CD14-positive monocyte (primary cell): ENCODE data around the gene ANGPTL2. TPM values are rescaled to one million over a fixed set of nuclear protein-coding genes. Genes with fewer than 3 reads are reported as not detected.

Source experiments
- DNase-seq, 3 donors: peaks; one replicate each; pipeline ENCODE4 v3.0.0-alpha.2; 2011 to 2022
- H2AFZ ChIP-seq: 2 replicates; pipeline ENCODE4 v1.6.0; 2012; ENCODE audit warnings: mild to moderate bottlenecking, low read depth, low read length, inconsistent platforms; ENCODE audit not compliant: insufficient read depth, poor library complexity, severe bottlenecking
- H3K27ac ChIP-seq, 2 donors: 1 replicate in 1 of 2; 2 replicates in 1 of 2; pipeline ENCODE4 v1.5.1; 2012 to 2013; ENCODE audit warnings: low read length in 2 of 2, control low read depth in 1 of 2, inconsistent platforms in 1 of 2, low read depth in 1 of 2, mild to moderate bottlenecking in 1 of 2
- H3K27me3 ChIP-seq, 2 donors: one replicate each; pipeline versions ENCODE4 v1.6.0 to v1.6.1; 2011 to 2013; ENCODE audit warnings: low read length in 2 of 2; ENCODE audit not compliant: control insufficient read depth in 2 of 2, insufficient read depth in 2 of 2
- H3K36me3 ChIP-seq, 2 donors: replicated peaks in 1 of 2; 1 replicate in 1 of 2; 2 replicates in 1 of 2; pipeline versions ENCODE4 v1.5.1 to v1.6.1; 2012 to 2013; ENCODE audit warnings: low read length in 2 of 2, control low read depth in 1 of 2, inconsistent platforms in 1 of 2, mild to moderate bottlenecking in 1 of 2; ENCODE audit not compliant: insufficient read depth in 2 of 2, control insufficient read depth in 1 of 2
- H3K4me1 ChIP-seq, 2 donors: 1 replicate in 1 of 2; 2 replicates in 1 of 2; pipeline versions ENCODE4 v1.5.1 to v1.6.1; 2012 to 2013; ENCODE audit warnings: low read length in 2 of 2, control low read depth in 1 of 2, inconsistent platforms in 1 of 2, mild to moderate bottlenecking in 1 of 2, moderate library complexity in 1 of 2; ENCODE audit not compliant: insufficient read depth in 2 of 2, control insufficient read depth in 1 of 2
- H3K4me2 ChIP-seq: replicated peaks from 2 replicates; pipeline ENCODE3; 2012; ENCODE audit warnings: low read length, moderate library complexity, mild to moderate bottlenecking; ENCODE audit not compliant: poor library complexity, severe bottlenecking; ENCODE audit errors: extremely low read depth
- H3K4me3 ChIP-seq, 3 experiments: fragments of 200-600 bp in 1 of 3; sonication (generic) in 1 of 3; replicated peaks in 1 of 3; 1 replicate in 2 of 3; 2 replicates in 1 of 3; pipeline ENCODE4 v1.5.1; 2011 to 2013; ENCODE audit warnings: low read length in 3 of 3, mild to moderate bottlenecking in 3 of 3, control low read depth in 2 of 3, low read depth in 2 of 3, inconsistent platforms in 1 of 3, moderate library complexity in 1 of 3
- H3K79me2 ChIP-seq: 2 replicates; pipeline ENCODE4 v1.6.0; 2012; ENCODE audit warnings: mild to moderate bottlenecking, control low read depth, inconsistent platforms, low read length, moderate library complexity; ENCODE audit not compliant: insufficient read depth
- H3K9ac ChIP-seq: 2 replicates; pipeline ENCODE4 v1.6.0; 2017; ENCODE audit warnings: low read length, mild to moderate bottlenecking; ENCODE audit not compliant: insufficient read depth, poor library complexity, severe bottlenecking
- H3K9me3 ChIP-seq, 2 donors: replicated peaks in 1 of 2; 1 replicate in 1 of 2; 2 replicates in 1 of 2; pipeline versions ENCODE4 v1.5.1 to v1.6.1; 2012 to 2013; ENCODE audit warnings: low read length in 2 of 2, control low read depth in 1 of 2; ENCODE audit not compliant: control insufficient read depth in 1 of 2, insufficient read depth in 1 of 2
- H4K20me1 ChIP-seq: 2 replicates; pipeline ENCODE4 v1.6.0; 2012; ENCODE audit warnings: mild to moderate bottlenecking, low read length, control low read depth, moderate library complexity; ENCODE audit not compliant: insufficient read depth
- H3K27ac Mint-ChIP-seq, 7 donors: one replicate each; pipeline ENCODE4 v1.8.0; 2020; ENCODE audit warnings: mild to moderate bottlenecking in 7 of 7, mixed read lengths in 7 of 7, moderate library complexity in 6 of 7, inconsistent platforms in 2 of 7
- H3K27me3 Mint-ChIP-seq, 3 donors: one replicate each; pipeline ENCODE4 v1.8.0; 2021 to 2022; ENCODE audit warnings: low read depth in 3 of 3, mild to moderate bottlenecking in 3 of 3, mixed read lengths in 3 of 3, moderate library complexity in 3 of 3, inconsistent platforms in 1 of 3
- H3K36me3 Mint-ChIP-seq, 2 donors: one replicate each; pipeline ENCODE4 v1.8.0; 2020; ENCODE audit warnings: mixed read lengths in 2 of 2, inconsistent platforms in 1 of 2, mild to moderate bottlenecking in 1 of 2
- H3K4me1 Mint-ChIP-seq: one replicate; pipeline ENCODE4 v1.8.0; 2020; ENCODE audit warnings: mild to moderate bottlenecking, mixed read lengths
- H3K4me3 Mint-ChIP-seq, 2 donors: one replicate each; pipeline ENCODE4 v1.8.0; 2020; ENCODE audit warnings: mild to moderate bottlenecking in 2 of 2, mixed read lengths in 2 of 2, moderate library complexity in 1 of 2
- H3K9me3 Mint-ChIP-seq, 7 donors: one replicate each; pipeline ENCODE4 v1.8.0; 2020 to 2022; ENCODE audit warnings: mixed read lengths in 7 of 7, mild to moderate bottlenecking in 6 of 7, moderate library complexity in 6 of 7, inconsistent platforms in 2 of 7
- CTCF ChIP-seq: fragments of 200-600 bp; IDR thresholded peaks from one replicate; pipeline ENCODE4 v1.8.0; 2022; ENCODE audit warnings: antibody characterized with exemption, mild to moderate bottlenecking
- WGBS: methylation state at CpG from one replicate; pipeline ENCODE4 v1.1.5; 2013; ENCODE audit warnings: missing lambda C conversion rate; ENCODE audit not compliant: insufficient coverage; 5-methylcytosine and 5-hydroxymethylcytosine counted together
- intact Hi-C, 2 donors: fragments of 100-400 bp; cut with micrococcal nuclease; formaldehyde crosslinking; loops; one replicate each; pipeline versions ENCODE4 v1.15.0 to v1.15.1; 2023
- polyA plus RNA-seq, 3 donors: library from polyadenylated mRNA; depleted of rRNA in 1 of 3; unstranded in 2 of 3; stranded (reverse) in 1 of 3; fragments of 300-500 nt in 2 of 3; fragments of >200 nt in 1 of 3; fragmentation: Illumina TruSeq in 2 of 3; gene quantifications; 1 replicate in 2 of 3; 2 replicates in 1 of 3; pipeline ENCODE4 v1.2.3, GENCODE V29; 2012 to 2021

Gene ANGPTL2
- polyA plus RNA-seq, 3 donors: not detected

DNA sequence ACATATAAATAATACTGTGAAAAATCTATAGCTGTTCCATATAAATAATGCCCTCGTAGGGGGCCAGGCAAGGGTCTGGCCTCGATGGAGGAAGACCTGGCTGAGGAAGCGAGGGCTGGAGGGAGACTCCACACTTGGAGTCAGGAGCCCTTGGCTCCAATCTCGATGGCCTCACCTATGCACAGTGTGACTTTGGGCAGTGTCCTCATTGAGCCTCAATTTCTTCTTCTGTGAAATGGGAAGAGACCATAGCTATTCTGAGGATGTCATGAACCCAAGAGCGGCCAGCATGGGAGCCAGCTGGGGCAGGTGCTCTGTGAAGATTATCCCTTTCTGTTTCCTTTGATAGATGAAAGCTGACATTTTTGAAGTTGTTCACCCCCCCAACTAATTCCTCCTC is 24.8 kb downstream of the ANGPTL2 start:
- Histone ChIP-seq H4K20me1 (no peaks in the 10 kb centered on the region), H3K36me3 (no peaks in the 10 kb centered on the region), H3K4me1 (no peaks in the 10 kb centered on the region), H3K9me3 (no peaks in the 10 kb centered on the region), H3K79me2 (no peaks in the 10 kb centered on the region), H3K9ac (no peak overlapping the region), H3K27me3 (no peaks in the 10 kb centered on the region), H2AFZ (no peak overlapping the region), H3K4me2 (no peak overlapping the region), H3K4me3 (no peak overlapping the region), H3K27ac (no peak overlapping the region)
- H3K9me3 Mint-ChIP-seq: no peaks in the 10 kb centered on the region
- no peak overlapping the region for H3K27ac Mint-ChIP-seq
- H3K4me1 Mint-ChIP-seq: no peaks in the 10 kb centered on the region
- H3K27me3 Mint-ChIP-seq: peaks cover 2 to 15% (median 7%) of the 10 kb centered on the region in 3 donors
- H3K36me3 Mint-ChIP-seq: no peaks in the 10 kb centered on the region
- no peak for TF ChIP-seq CTCF
- DNase-seq: no peak
- intact Hi-C loops: no loop called here
- no peak overlapping the region for H3K4me3 Mint-ChIP-seq
- WGBS: 98% methylated on average over 4 of the region's 5 CpGs

DNA sequence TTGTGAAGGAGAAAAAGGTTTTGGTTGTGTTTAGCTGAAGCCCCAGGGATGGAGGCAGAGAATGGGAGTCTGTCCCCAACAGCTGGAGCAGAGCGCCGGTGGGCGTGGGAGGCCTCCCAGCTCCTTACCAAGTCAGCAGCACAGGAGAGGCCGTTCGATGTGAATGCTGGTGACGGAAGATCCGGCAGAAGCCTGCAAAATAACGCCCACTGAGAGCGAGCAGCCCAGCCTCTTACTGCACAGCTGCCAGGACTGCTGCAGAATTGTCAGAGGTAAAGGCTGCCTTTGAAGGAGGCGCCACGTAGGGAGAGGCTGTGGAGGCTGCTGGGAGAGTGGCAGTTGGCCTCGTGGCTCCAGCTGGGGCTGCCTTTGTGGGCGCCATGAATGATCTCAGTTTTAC is 26.2 kb downstream of the ANGPTL2 start:
- Histone ChIP-seq H2AFZ (no peak overlapping the region), H3K79me2 (no peaks in the 10 kb centered on the region), H3K4me2 (no peak overlapping the region), H3K36me3 (no peaks in the 10 kb centered on the region), H3K27ac (no peak overlapping the region), H3K4me3 (no peak overlapping the region), H3K9me3 (no peaks in the 10 kb centered on the region), H3K4me1 (no peaks in the 10 kb centered on the region), H3K9ac (no peak overlapping the region), H4K20me1 (no peaks in the 10 kb centered on the region), H3K27me3 (no peaks in the 10 kb centered on the region)
- Mint-ChIP-seq H3K27me3 (peaks cover 5 to 15% (median 10%) of the 10 kb centered on the region in 3 donors), H3K27ac (no peak overlapping the region), H3K4me3 (no peak overlapping the region), H3K36me3 (no peaks in the 10 kb centered on the region), H3K9me3 (no peaks in the 10 kb centered on the region), H3K4me1 (no peaks in the 10 kb centered on the region)
- intact Hi-C loops: no loop called here
- no peak for DNase-seq
- no peak for TF ChIP-seq CTCF
- WGBS: 94% methylated on average over 13 of the region's 13 CpGs
